NK-92 treated with Interleukin-12 subunit alpha and Interleukin-12 subunit beta, amount 100 ng/mL, for 24 hours (cell line): ENCODE results near the gene DUSP22.
"Not testable (repeated sequence)": the region's sequence is repeated elsewhere in the genome, so short reads cannot be mapped to it uniquely, and the experiment has no call there.

Experiments used
- DNase-seq: peaks from one replicate; lab custom pipeline; 2025; lab: John Stamatoyannopoulos, UW

Gene DUSP22

GRCh38 chr6:291697-292505, at the start of gene DUSP22:
Gene DUSP22, plus strand, starts transcription at chr6:292487. Its CDS starts 53 bp downstream, at chr6:292540.
- no peak for DNase-seq

GRCh38 chr6:246352-246751, 45.9 kb upstream of the DUSP22 start:
- DNase-seq, result no peak

GRCh38 chr6:247351-247750, 44.9 kb upstream of the DUSP22 start:
- no peak for DNase-seq

- not testable (repeated sequence) for DNase-seq
Observed at GRCh38 chr6:248046-248445, 44.2 kb upstream of the DUSP22 start.

- DNase-seq, result no peak
Observed at GRCh38 chr6:250676-251075, 41.6 kb upstream of the DUSP22 start.

- no peak for DNase-seq
Observed at GRCh38 chr6:251920-252319, 40.4 kb upstream of the DUSP22 start.

GRCh38 chr6:252775-253535, 39.3 kb upstream of the DUSP22 start:
- DNase-seq, result no peak

- no peak for DNase-seq
Observed at GRCh38 chr6:254016-254415, 38.3 kb upstream of the DUSP22 start.

GRCh38 chr6:255041-255750, 37.1 kb upstream of the DUSP22 start:
- DNase-seq, result no peak

- no peak for DNase-seq
Observed at GRCh38 chr6:255751-256083, 36.6 kb upstream of the DUSP22 start.

- DNase-seq, result no peak
Observed at GRCh38 chr6:256169-256568, 36.1 kb upstream of the DUSP22 start.

GRCh38 chr6:257031-257725, 35.1 kb upstream of the DUSP22 start:
- no peak for DNase-seq

GRCh38 chr6:257774-258173, 34.5 kb upstream of the DUSP22 start:
- no peak for DNase-seq

GRCh38 chr6:259316-259715, 33.0 kb upstream of the DUSP22 start:
- no peak for DNase-seq

- DNase-seq, result no peak
Observed at GRCh38 chr6:259901-260508, 32.3 kb upstream of the DUSP22 start.

- no peak for DNase-seq
Observed at GRCh38 chr6:264626-265025, 27.7 kb upstream of the DUSP22 start.

- DNase-seq, result no peak
Observed at GRCh38 chr6:268394-268935, 23.8 kb upstream of the DUSP22 start.

GRCh38 chr6:273551-274058, 18.7 kb upstream of the DUSP22 start:
- DNase-seq, result no peak

GRCh38 chr6:277746-278145, 14.5 kb upstream of the DUSP22 start:
- no peak for DNase-seq

- DNase-seq, result no peak
Observed at GRCh38 chr6:278494-278893, 13.8 kb upstream of the DUSP22 start.

- no peak for DNase-seq
Observed at GRCh38 chr6:279341-280029, 12.8 kb upstream of the DUSP22 start.
